ENCODE data around the gene DPP8.
"Not testable (repeated sequence)": the region's sequence is repeated elsewhere in the genome, so short reads cannot be mapped to it uniquely, and the experiment has no call there.

DNA sequence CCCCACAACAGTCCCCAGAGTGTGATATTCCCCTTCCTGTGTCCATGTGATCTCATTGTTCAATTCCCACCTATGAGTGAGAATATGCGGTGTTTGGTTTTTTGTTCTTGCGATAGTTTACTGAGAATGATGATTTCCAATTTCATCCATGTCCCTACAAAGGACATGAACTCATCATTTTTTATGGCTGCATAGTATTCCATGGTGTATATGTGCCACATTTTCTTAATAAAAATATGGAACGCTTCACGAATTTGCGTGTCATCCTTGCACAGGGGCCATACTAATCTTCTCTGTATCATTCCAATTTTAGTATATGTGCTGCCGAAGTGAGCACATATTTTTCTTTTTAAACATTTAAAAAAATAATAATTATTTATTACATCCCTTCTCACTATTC, 35.4 kb upstream of the DPP8 start:
- not testable (repeated sequence) for TF ChIP-seq ZNF112, ZBTB8A, YY1 (tag by site-specific recombination; IDR thresholded peaks at IDR 0.05)
- TF ChIP-seq, protein P1, sequence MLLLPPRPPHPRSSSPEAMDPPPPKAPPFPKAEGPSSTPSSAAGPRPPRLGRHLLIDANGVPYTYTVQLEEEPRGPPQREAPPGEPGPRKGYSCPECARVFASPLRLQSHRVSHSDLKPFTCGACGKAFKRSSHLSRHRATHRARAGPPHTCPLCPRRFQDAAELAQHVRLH (tag by site-specific recombination; IDR thresholded peaks at IDR 0.05): not testable (repeated sequence)
- TF ChIP-seq, protein P2, sequence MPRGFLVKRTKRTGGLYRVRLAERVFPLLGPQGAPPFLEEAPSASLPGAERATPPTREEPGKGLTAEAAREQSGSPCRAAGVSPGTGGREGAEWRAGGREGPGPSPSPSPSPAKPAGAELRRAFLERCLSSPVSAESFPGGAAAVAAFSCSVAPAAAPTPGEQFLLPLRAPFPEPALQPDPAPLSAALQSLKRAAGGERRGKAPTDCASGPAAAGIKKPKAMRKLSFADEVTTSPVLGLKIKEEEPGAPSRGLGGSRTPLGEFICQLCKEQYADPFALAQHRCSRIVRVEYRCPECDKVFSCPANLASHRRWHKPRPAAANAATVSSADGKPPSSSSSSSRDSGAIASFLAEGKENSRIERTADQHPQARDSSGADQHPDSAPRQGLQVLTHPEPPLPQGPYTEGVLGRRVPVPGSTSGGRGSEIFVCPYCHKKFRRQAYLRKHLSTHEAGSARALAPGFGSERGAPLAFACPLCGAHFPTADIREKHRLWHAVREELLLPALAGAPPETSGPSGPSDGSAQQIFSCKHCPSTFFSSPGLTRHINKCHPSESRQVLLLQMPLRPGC (tag by site-specific recombination; IDR thresholded peaks at IDR 0.05): not testable (repeated sequence)
